ENCODE results near the gene GREB1.

Gene GREB1

DNA sequence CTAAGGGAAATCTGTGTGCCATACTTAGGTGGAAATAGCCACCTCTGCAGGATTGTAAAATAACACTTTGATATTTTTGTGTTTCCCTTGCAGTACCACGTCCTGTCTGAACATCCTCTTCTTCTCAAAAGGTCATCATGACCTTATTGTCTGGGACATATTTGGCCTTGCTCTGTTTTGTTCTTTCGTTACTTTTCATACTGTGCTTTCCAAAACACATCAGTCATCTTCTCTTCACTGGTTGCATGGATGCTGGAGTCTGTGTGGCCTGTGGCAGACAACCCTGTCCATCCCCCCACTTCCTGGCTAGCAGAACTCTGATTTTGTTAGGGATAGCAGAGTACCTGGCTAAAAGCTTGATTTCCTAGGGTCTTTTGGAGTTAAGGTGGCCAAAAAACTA lies 9.4 kb upstream of the GREB1 start:
- Histone ChIP-seq H3K27me3 (ENCODE audit: insufficient read depth, low read length) (no peaks in the 10 kb centered on the region), H3K79me1 (ENCODE audit: low read length) (no peaks in the 10 kb centered on the region), H3K14ac (ENCODE audit: low read length) (no peak overlapping the region), H4K91ac (ENCODE audit: low read depth, low read length) (no peak overlapping the region), H3K79me2 (ENCODE audit: control insufficient read depth, insufficient read depth, low read length, poor library complexity) (no peaks in the 10 kb centered on the region), H2AFZ (ENCODE audit: insufficient read depth, low read length, poor library complexity) (no peak overlapping the region), H3K36me3 (ENCODE audit: control insufficient read depth in 1 of 2, insufficient read depth in 2 of 2, low read length in 2 of 2) (no peaks in the 10 kb centered on the region), H3K4me3 (ENCODE audit: low read depth, low read length) (no peak overlapping the region), H2AK5ac (ENCODE audit: low read length) (no peak overlapping the region), H4K12ac (ENCODE audit: low read depth, low read length) (no peak overlapping the region), H3K18ac (ENCODE audit: low read length) (no peak overlapping the region), H2BK12ac (ENCODE audit: low read length) (no peak overlapping the region), H2BK120ac (ENCODE audit: insufficient read depth, low read length, poor library complexity) (no peak overlapping the region), H3K9ac (ENCODE audit: low read length) (no peak overlapping the region), H2BK5ac (ENCODE audit: low read depth, low read length, poor library complexity) (no peak overlapping the region), H3K4ac (ENCODE audit: low read depth, low read length) (no peak overlapping the region), H3K4me1 (ENCODE audit: control insufficient read depth in 1 of 2, insufficient read depth in 2 of 2, low read length in 2 of 2) (peaks cover 1 to 2% of the 10 kb centered on the region in 2 experiments), H3K9me3 (ENCODE audit: insufficient read depth, low read depth, low read length) (no peaks in the 10 kb centered on the region), H3K27ac (ENCODE audit: low read depth, low read length) (no peak overlapping the region), H3K23ac (ENCODE audit: low read length) (no peak overlapping the region), H3K4me2 (ENCODE audit: low read length) (no peak overlapping the region), H4K8ac (ENCODE audit: low read depth, low read length) (no peak overlapping the region)
- no peak for DNase-seq
- no CpG with 5 or more reads among the region's 2 CpGs for WGBS (ENCODE audit: extremely low coverage, insufficient coverage, insufficient read length)

- H2BK120ac ChIP-seq (ENCODE audit: insufficient read depth, low read length, poor library complexity), result no peak overlapping the region
- no peak for DNase-seq
Measured at GRCh38 chr2:11525762-11526161, 8.1 kb upstream of the GREB1 start.

DNA sequence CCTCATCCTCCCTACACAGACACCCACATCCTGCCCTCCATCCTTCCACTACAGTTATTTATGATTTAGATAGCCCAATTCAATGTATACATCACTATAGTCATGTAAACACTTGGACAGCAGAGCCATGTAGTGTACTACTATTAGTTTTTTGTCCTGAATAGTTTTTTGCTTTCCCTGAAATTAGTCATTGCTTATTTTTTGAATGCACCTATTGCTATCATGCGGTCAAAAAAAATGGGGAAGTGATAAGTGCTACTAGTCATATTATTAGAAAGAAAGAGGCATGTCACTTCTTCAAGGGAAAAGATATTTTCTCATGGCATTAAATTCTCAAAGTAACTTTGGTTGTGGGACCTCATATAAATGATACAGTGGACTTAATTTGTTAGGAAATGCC lies 6.8 kb upstream of the GREB1 start:
- WGBS (ENCODE audit: extremely low coverage, insufficient coverage, insufficient read length), result no CpG with 5 or more reads among the region's 1 CpG
- no peaks in the 10 kb centered on the region for H3K79me1 ChIP-seq (ENCODE audit: low read length)
- H4K8ac ChIP-seq (ENCODE audit: low read depth, low read length), result no peak overlapping the region
- H4K12ac ChIP-seq (ENCODE audit: low read depth, low read length), result no peak overlapping the region
- no peak overlapping the region for H2BK5ac ChIP-seq (ENCODE audit: low read depth, low read length, poor library complexity)
- H2BK120ac ChIP-seq (ENCODE audit: insufficient read depth, low read length, poor library complexity), result no peak overlapping the region
- H4K91ac ChIP-seq (ENCODE audit: low read depth, low read length), result no peak overlapping the region
- no peak overlapping the region for H3K4ac ChIP-seq (ENCODE audit: low read depth, low read length)
- no peak overlapping the region for H3K4me3 ChIP-seq (ENCODE audit: low read depth, low read length)
- H3K23ac ChIP-seq (ENCODE audit: low read length), result no peak overlapping the region
- H3K14ac ChIP-seq (ENCODE audit: low read length), result no peak overlapping the region
- H3K9ac ChIP-seq (ENCODE audit: low read length), result no peak overlapping the region
- H3K27me3 ChIP-seq (ENCODE audit: insufficient read depth, low read length), result no peaks in the 10 kb centered on the region
- no peaks in the 10 kb centered on the region for H3K4me1 ChIP-seq (ENCODE audit: control insufficient read depth in 1 of 2, insufficient read depth in 2 of 2, low read length in 2 of 2)
- H3K9me3 ChIP-seq (ENCODE audit: insufficient read depth, low read depth, low read length), result peaks cover 3% of the 10 kb centered on the region
- H3K4me2 ChIP-seq (ENCODE audit: low read length), result no peak overlapping the region
- no peak overlapping the region for H3K18ac ChIP-seq (ENCODE audit: low read length)
- H2AK5ac ChIP-seq (ENCODE audit: low read length), result no peak overlapping the region
- DNase-seq, result no peak
- no peak overlapping the region for H2AFZ ChIP-seq (ENCODE audit: insufficient read depth, low read length, poor library complexity)
- no peak overlapping the region for H3K27ac ChIP-seq (ENCODE audit: low read depth, low read length)
- H3K36me3 ChIP-seq (ENCODE audit: control insufficient read depth in 1 of 2, insufficient read depth in 2 of 2, low read length in 2 of 2), result no peaks in the 10 kb centered on the region
- H2BK12ac ChIP-seq (ENCODE audit: low read length), result no peak overlapping the region
- no peaks in the 10 kb centered on the region for H3K79me2 ChIP-seq (ENCODE audit: control insufficient read depth, insufficient read depth, low read length, poor library complexity)

More at GRCh38 chr2:11525762-11526161, 8.1 kb upstream of the GREB1 start:
- H3K14ac ChIP-seq (ENCODE audit: low read length), result no peak overlapping the region
- H3K4ac ChIP-seq (ENCODE audit: low read depth, low read length), result no peak overlapping the region
- H3K79me1 ChIP-seq (ENCODE audit: low read length), result no peaks in the 10 kb centered on the region
- H3K36me3 ChIP-seq (ENCODE audit: control insufficient read depth in 1 of 2, insufficient read depth in 2 of 2, low read length in 2 of 2), result no peaks in the 10 kb centered on the region
- H3K9ac ChIP-seq (ENCODE audit: low read length), result no peak overlapping the region
- no peak overlapping the region for H2BK12ac ChIP-seq (ENCODE audit: low read length)
- no CpG with 5 or more reads among the region's 7 CpGs for WGBS (ENCODE audit: extremely low coverage, insufficient coverage, insufficient read length)
- H4K12ac ChIP-seq (ENCODE audit: low read depth, low read length), result no peak overlapping the region
- peaks cover 1 to 2% of the 10 kb centered on the region in 2 experiments for H3K4me1 ChIP-seq (ENCODE audit: control insufficient read depth in 1 of 2, insufficient read depth in 2 of 2, low read length in 2 of 2)
- no peak overlapping the region for H3K4me2 ChIP-seq (ENCODE audit: low read length)
- H4K91ac ChIP-seq (ENCODE audit: low read depth, low read length), result no peak overlapping the region
- no peak overlapping the region for H3K18ac ChIP-seq (ENCODE audit: low read length)
- H2AK5ac ChIP-seq (ENCODE audit: low read length), result no peak overlapping the region
- no peak overlapping the region for H3K4me3 ChIP-seq (ENCODE audit: low read depth, low read length)
- H3K9me3 ChIP-seq (ENCODE audit: insufficient read depth, low read depth, low read length), result no peaks in the 10 kb centered on the region
- no peak overlapping the region for H3K27ac ChIP-seq (ENCODE audit: low read depth, low read length)
- no peak overlapping the region for H4K8ac ChIP-seq (ENCODE audit: low read depth, low read length)
- no peak overlapping the region for H3K23ac ChIP-seq (ENCODE audit: low read length)
- H2BK5ac ChIP-seq (ENCODE audit: low read depth, low read length, poor library complexity), result no peak overlapping the region
- no peaks in the 10 kb centered on the region for H3K27me3 ChIP-seq (ENCODE audit: insufficient read depth, low read length)
- H3K79me2 ChIP-seq (ENCODE audit: control insufficient read depth, insufficient read depth, low read length, poor library complexity), result no peaks in the 10 kb centered on the region
- no peak overlapping the region for H2AFZ ChIP-seq (ENCODE audit: insufficient read depth, low read length, poor library complexity)

DNA sequence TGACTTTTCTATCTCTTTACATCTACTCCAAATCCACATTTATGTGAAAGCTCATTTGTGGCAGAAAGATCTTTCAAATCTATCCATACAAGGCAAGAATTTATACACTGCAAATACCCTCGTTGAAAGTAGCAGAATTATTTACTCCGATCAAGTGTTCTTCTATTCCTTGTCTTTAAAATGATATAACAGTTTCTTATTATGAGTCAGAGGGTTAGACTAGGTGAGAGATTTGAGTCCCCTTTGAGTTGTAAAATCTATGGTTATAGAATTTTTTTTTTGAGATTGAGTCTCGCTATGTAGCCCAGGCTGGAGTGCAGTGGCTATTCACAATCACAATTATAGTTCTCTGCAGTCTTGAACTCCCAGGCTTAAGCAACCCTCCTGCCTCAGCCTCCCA lies 5.6 kb upstream of the GREB1 start:
- Histone ChIP-seq H3K4ac (ENCODE audit: low read depth, low read length) (no peak overlapping the region), H4K12ac (ENCODE audit: low read depth, low read length) (no peak overlapping the region), H3K4me1 (ENCODE audit: control insufficient read depth in 1 of 2, insufficient read depth in 2 of 2, low read length in 2 of 2) (peaks cover 0 to 5% of the 10 kb centered on the region in 2 experiments), H3K79me2 (ENCODE audit: control insufficient read depth, insufficient read depth, low read length, poor library complexity) (no peaks in the 10 kb centered on the region), H2AFZ (ENCODE audit: insufficient read depth, low read length, poor library complexity) (no peak overlapping the region), H4K91ac (ENCODE audit: low read depth, low read length) (no peak overlapping the region), H3K27ac (ENCODE audit: low read depth, low read length) (no peak overlapping the region), H4K8ac (ENCODE audit: low read depth, low read length) (no peak overlapping the region), H3K23ac (ENCODE audit: low read length) (no peak overlapping the region), H3K18ac (ENCODE audit: low read length) (no peak overlapping the region), H2AK5ac (ENCODE audit: low read length) (no peak overlapping the region), H3K4me3 (ENCODE audit: low read depth, low read length) (no peak overlapping the region), H2BK120ac (ENCODE audit: insufficient read depth, low read length, poor library complexity) (no peak overlapping the region), H3K27me3 (ENCODE audit: insufficient read depth, low read length) (no peaks in the 10 kb centered on the region), H3K4me2 (ENCODE audit: low read length) (no peak overlapping the region), H3K9ac (ENCODE audit: low read length) (no peak overlapping the region), H3K79me1 (ENCODE audit: low read length) (no peaks in the 10 kb centered on the region), H3K9me3 (ENCODE audit: insufficient read depth, low read depth, low read length) (peaks cover 3% of the 10 kb centered on the region), H3K36me3 (ENCODE audit: control insufficient read depth in 1 of 2, insufficient read depth in 2 of 2, low read length in 2 of 2) (no peaks in the 10 kb centered on the region), H2BK12ac (ENCODE audit: low read length) (no peak overlapping the region), H2BK5ac (ENCODE audit: low read depth, low read length, poor library complexity) (no peak overlapping the region), H3K14ac (ENCODE audit: low read length) (no peak overlapping the region)
- no peak for DNase-seq
- no CpG with 5 or more reads among the region's 3 CpGs for WGBS (ENCODE audit: extremely low coverage, insufficient coverage, insufficient read length)

Measured in trophoblast cell (in vitro differentiated cells and primary cell).